Activated B cell treated with CpG ODN at 0.5 μM for 24 hours (primary cell): Measurements from ENCODE around the gene FNTB. TPM values are rescaled to one million over a fixed set of nuclear protein-coding genes. Genes with fewer than 3 reads are reported as not detected.

Experiments
- ATAC-seq: fragments of 200-7000 bp; cut with Tn5 transposase; one replicate; pipeline ENCODE4 v1.10.0; 2021; ENCODE audit warnings: low read depth, mild to moderate bottlenecking, moderate library complexity
- CTCF ChIA-PET: fragments of 350-600 bp; sonication (Branson Sonifier 250); formaldehyde crosslinking; loops from one replicate; lab custom pipeline; 2021; ENCODE audit warnings: antibody characterized with exemption; lab: Charles Lee
- POLR2A ChIA-PET: fragments of 350-600 bp; sonication (Branson Sonifier 250); formaldehyde crosslinking; loops from one replicate; lab custom pipeline; 2021; ENCODE audit warnings: antibody characterized with exemption; lab: Charles Lee
- DNase-seq: peaks from one replicate; pipeline ENCODE4 v3.0.0; 2022
- H3K27ac Mint-ChIP-seq: one replicate; pipeline ENCODE4 v1.8.0; 2020; ENCODE audit warnings: mixed read lengths
- H3K27me3 Mint-ChIP-seq: one replicate; pipeline ENCODE4 v1.8.0; 2021; ENCODE audit warnings: mixed read lengths
- H3K36me3 Mint-ChIP-seq: one replicate; pipeline ENCODE4 v1.8.0; 2021; ENCODE audit warnings: low read depth, mixed read lengths
- H3K4me1 Mint-ChIP-seq: one replicate; pipeline ENCODE4 v1.8.0; 2021; ENCODE audit warnings: mixed read lengths
- H3K4me3 Mint-ChIP-seq: one replicate; pipeline ENCODE4 v1.8.0; 2020; ENCODE audit warnings: mild to moderate bottlenecking, mixed read lengths
- H3K9me3 Mint-ChIP-seq: one replicate; pipeline ENCODE4 v1.8.0; 2020; ENCODE audit warnings: mixed read lengths
- CTCF ChIP-seq: fragments of 200-600 bp; IDR thresholded peaks from one replicate; pipeline ENCODE4 v1.8.0; 2022; ENCODE audit warnings: antibody characterized with exemption, mild to moderate bottlenecking
- intact Hi-C: fragments of 100-400 bp; cut with micrococcal nuclease; formaldehyde crosslinking; loops from one replicate; pipeline ENCODE4 v1.15.1; 2024
- total RNA-seq: library from RNA; stranded (reverse); gene quantifications from 2 replicates; pipeline ENCODE4 v1.2.3, GENCODE V29; 2022

The FNTB gene
- total RNA-seq, 1 donor from 2014 or later = 10.5 TPM

DNA sequence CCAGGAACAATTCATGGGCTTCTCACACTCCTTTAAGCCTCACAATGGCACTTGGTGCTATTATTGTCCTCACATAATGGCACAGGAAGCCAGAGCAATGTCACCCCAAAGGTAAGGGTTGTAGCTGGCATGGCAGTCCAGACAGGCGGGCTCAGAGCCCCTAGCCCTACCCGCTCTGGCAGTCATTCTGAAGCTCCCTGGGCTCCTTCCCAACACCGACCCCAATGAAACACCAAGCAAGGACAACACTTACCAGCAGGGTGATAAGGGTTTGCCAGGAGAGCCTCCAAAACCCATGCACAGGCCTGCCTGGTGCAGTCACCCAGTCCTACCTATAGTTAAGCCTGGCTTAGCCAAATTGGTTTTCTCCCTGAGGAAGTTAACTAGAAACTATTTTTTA, 84.8 kb downstream of the FNTB start:
- ATAC-seq = no peak
- Mint-ChIP-seq H3K36me3 (peaks cover 62% of the 10 kb centered on the region), H3K4me1 (peaks cover 29% of the 10 kb centered on the region), H3K9me3 (no peaks in the 10 kb centered on the region), H3K27me3 (no peaks in the 10 kb centered on the region), H3K27ac (no peak overlapping the region), H3K4me3 (no peak overlapping the region)
- no peak for TF ChIP-seq CTCF
- DNase-seq = no peak
- intact Hi-C loops = no loop called here
- CTCF ChIA-PET = no interaction called here
- POLR2A ChIA-PET = no interaction called here

DNA sequence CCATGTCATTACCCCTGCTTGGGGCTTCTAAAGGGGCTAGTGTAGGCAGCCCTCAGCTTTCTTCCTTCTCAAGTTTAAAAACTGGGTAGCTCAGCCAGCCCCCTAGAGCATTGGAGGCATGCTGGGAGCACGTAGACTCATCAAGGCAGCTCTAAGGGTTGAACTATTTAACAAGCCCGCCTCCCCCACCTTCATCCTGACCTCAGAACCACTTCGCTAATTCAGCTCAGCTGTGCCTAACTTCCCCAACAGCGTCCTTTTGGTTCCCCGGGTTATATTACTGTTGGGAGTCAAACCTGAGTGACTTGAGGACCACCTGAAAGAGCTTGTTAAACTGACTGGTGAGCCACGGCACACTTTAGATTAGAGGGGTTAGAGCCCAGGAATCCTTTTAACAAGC, 85.6 kb downstream of the FNTB start:
- no peaks in the 10 kb centered on the region for H3K9me3 Mint-ChIP-seq
- ATAC-seq = no peak
- no peak overlapping the region for H3K27ac Mint-ChIP-seq
- peaks cover 67% of the 10 kb centered on the region for H3K36me3 Mint-ChIP-seq
- H3K27me3 Mint-ChIP-seq = no peaks in the 10 kb centered on the region
- intact Hi-C loops = no loop called here
- CTCF ChIA-PET = no interaction called here
- no peak for DNase-seq
- H3K4me3 Mint-ChIP-seq = no peak overlapping the region
- H3K4me1 Mint-ChIP-seq = peaks cover 29% of the 10 kb centered on the region
- POLR2A ChIA-PET = no interaction called here
- no peak for TF ChIP-seq CTCF

DNA sequence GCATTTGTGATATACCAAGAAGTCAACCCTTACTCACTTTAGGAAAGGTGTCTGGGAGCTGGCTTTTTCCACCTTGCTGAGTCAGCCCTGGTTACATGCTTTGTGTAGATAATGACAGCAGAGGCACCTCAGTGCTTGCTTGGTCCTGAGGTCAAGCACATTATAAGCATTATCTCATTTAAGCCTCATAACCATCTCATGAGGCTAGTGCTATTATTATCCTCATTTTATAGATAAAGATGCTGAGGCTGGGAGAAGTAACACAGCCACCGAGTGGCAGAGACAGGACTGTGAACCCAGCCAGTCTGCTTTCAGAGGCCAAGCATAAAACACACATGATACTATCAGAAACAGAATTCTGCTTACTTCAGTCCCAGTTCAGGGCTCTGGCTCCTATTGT, 86.2 kb downstream of the FNTB start:
- Mint-ChIP-seq H3K9me3 (no peaks in the 10 kb centered on the region), H3K36me3 (peaks cover 73% of the 10 kb centered on the region), H3K27me3 (no peaks in the 10 kb centered on the region), H3K27ac (no peak overlapping the region), H3K4me3 (no peak overlapping the region), H3K4me1 (peaks cover 29% of the 10 kb centered on the region)
- CTCF ChIA-PET = no interaction called here
- no peak for DNase-seq
- no peak for TF ChIP-seq CTCF
- POLR2A ChIA-PET = interaction anchor here (0.6 kb wide), 1 partner anchor 31 kb away, joined by 4 read pairs; no protein-coding TSS in a partner anchor
- ATAC-seq = no peak
- intact Hi-C loops = no loop called here

- POLR2A ChIA-PET = no interaction called here
- no peak for TF ChIP-seq CTCF
- no peak for DNase-seq
- no peak for ATAC-seq
- Mint-ChIP-seq H3K27me3 (no peaks in the 10 kb centered on the region), H3K36me3 (peaks cover 71% of the 10 kb centered on the region), H3K4me1 (peaks cover 29% of the 10 kb centered on the region), H3K27ac (no peak overlapping the region), H3K4me3 (no peak overlapping the region), H3K9me3 (no peaks in the 10 kb centered on the region)
- intact Hi-C loops = loop anchor here (2.0 kb wide), 1 partner anchor 29 kb away; the partner anchor contains the start of gene MAX
- CTCF ChIA-PET = no interaction called here
These were observed 87.0 kb downstream of the FNTB start for GRCh38 chr14:65073605-65074201.

DNA sequence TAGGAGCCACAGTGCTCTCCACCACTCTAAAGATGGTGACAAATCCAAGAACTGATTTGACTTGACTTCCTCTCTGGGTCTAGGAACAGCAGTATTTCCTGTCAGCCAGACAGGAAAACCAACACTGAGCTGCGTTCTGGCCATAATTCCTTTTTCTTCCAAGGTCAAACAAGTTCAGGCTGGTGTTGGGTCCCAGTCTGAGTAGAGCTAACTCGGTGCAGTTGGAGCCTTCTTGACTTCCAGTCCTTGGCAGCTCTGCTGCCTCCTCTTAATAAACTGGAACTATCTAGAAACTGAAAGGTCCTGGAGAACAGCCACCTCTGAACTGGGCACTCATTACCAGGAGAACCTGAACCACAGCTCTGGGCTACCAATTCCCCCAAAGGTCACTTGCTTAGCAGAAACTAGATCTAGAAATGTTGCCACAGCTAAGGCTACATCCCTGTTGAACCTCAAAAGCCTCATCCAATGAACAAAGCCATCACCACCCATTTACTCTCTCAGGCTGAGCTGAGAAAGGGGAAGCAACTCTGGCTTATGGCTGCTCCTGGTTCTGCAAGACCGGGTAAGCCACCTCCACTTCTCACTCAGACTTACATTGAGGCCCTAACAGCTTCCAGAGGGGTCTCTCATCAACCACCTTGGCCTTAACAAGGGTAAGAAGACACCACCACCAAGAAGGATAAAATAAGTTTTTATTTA, 87.9 kb downstream of the FNTB start:
- ChIA-PET POLR2A (no interaction called here), CTCF (interaction anchor here (0.8 kb wide), 1 partner anchor 750 kb away, joined by 3 read pairs; no protein-coding TSS in a partner anchor)
- Mint-ChIP-seq H3K27me3 (no peaks in the 10 kb centered on the region), H3K4me1 (peaks cover 31% of the 10 kb centered on the region), H3K9me3 (no peaks in the 10 kb centered on the region), H3K36me3 (peaks cover 76% of the 10 kb centered on the region), H3K27ac (peak overlapping the region; percentile 32), H3K4me3 (no peak overlapping the region)
- intact Hi-C loops = loop anchor here (2.0 kb wide), 1 partner anchor 28 kb away; the partner anchor contains the start of gene MAX
- DNase-seq = no peak
- ATAC-seq = peak; percentile 87
- TF ChIP-seq CTCF = no peak
